ENCODE results near the gene CACNA2D3. TPM values are rescaled to one million over a fixed set of nuclear protein-coding genes. Genes with fewer than 3 reads are reported as not detected.
"Not testable (repeated sequence)": the region's sequence is repeated elsewhere in the genome, so short reads cannot be mapped to it uniquely, and the experiment has no call there.

CACNA2D3 gene
- polyA plus RNA-seq, 1 donor from 2014 or later, result 26.2 TPM

GRCh38 chr3:54454806-54455205 lies 332.5 kb downstream of the CACNA2D3 start:
- H3K4me2 ChIP-seq (ENCODE audit: low read length), result no peak overlapping the region
- H3K27me3 ChIP-seq (ENCODE audit: insufficient read depth, low read depth, low read length), result no peaks in the 10 kb centered on the region
- TF ChIP-seq SMC3 (conservative IDR thresholded peaks at IDR 0.05; ENCODE audit: poor library complexity), result no peak
- no peak for TF ChIP-seq RAD21 (conservative IDR thresholded peaks at IDR 0.05)
- TF ChIP-seq, protein P1, sequence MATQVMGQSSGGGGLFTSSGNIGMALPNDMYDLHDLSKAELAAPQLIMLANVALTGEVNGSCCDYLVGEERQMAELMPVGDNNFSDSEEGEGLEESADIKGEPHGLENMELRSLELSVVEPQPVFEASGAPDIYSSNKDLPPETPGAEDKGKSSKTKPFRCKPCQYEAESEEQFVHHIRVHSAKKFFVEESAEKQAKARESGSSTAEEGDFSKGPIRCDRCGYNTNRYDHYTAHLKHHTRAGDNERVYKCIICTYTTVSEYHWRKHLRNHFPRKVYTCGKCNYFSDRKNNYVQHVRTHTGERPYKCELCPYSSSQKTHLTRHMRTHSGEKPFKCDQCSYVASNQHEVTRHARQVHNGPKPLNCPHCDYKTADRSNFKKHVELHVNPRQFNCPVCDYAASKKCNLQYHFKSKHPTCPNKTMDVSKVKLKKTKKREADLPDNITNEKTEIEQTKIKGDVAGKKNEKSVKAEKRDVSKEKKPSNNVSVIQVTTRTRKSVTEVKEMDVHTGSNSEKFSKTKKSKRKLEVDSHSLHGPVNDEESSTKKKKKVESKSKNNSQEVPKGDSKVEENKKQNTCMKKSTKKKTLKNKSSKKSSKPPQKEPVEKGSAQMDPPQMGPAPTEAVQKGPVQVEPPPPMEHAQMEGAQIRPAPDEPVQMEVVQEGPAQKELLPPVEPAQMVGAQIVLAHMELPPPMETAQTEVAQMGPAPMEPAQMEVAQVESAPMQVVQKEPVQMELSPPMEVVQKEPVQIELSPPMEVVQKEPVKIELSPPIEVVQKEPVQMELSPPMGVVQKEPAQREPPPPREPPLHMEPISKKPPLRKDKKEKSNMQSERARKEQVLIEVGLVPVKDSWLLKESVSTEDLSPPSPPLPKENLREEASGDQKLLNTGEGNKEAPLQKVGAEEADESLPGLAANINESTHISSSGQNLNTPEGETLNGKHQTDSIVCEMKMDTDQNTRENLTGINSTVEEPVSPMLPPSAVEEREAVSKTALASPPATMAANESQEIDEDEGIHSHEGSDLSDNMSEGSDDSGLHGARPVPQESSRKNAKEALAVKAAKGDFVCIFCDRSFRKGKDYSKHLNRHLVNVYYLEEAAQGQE (IDR thresholded peaks at IDR 0.05; ENCODE audit: borderline replicate concordance), result no peak
- no peak for TF ChIP-seq MXI1 (conservative IDR thresholded peaks at IDR 0.05; ENCODE audit: poor library complexity, severe bottlenecking)
- TF ChIP-seq TAF1 (IDR thresholded peaks at IDR 0.05; ENCODE audit: low read depth), result no peak
- TF ChIP-seq EZH2 (IDR thresholded peaks at IDR 0.05; ENCODE audit: borderline replicate concordance, insufficient read depth, low read length, poor library complexity, severe bottlenecking), result no peak
- TF ChIP-seq POLR2AphosphoS5 (IDR thresholded peaks at IDR 0.05), result no peak
- TF ChIP-seq, protein P2, sequence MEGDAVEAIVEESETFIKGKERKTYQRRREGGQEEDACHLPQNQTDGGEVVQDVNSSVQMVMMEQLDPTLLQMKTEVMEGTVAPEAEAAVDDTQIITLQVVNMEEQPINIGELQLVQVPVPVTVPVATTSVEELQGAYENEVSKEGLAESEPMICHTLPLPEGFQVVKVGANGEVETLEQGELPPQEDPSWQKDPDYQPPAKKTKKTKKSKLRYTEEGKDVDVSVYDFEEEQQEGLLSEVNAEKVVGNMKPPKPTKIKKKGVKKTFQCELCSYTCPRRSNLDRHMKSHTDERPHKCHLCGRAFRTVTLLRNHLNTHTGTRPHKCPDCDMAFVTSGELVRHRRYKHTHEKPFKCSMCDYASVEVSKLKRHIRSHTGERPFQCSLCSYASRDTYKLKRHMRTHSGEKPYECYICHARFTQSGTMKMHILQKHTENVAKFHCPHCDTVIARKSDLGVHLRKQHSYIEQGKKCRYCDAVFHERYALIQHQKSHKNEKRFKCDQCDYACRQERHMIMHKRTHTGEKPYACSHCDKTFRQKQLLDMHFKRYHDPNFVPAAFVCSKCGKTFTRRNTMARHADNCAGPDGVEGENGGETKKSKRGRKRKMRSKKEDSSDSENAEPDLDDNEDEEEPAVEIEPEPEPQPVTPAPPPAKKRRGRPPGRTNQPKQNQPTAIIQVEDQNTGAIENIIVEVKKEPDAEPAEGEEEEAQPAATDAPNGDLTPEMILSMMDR (IDR thresholded peaks at IDR 0.05; ENCODE audit: poor library complexity, severe bottlenecking), result no peak
- TF ChIP-seq EP300 (conservative IDR thresholded peaks at IDR 0.05; ENCODE audit: poor library complexity, severe bottlenecking), result no peak

GRCh38 chr3:54458357-54458756 lies 336.0 kb downstream of the CACNA2D3 start:
- Histone ChIP-seq H3F3A (ENCODE audit: insufficient read depth, low read length, poor library complexity, severe bottlenecking) (no peaks in the 10 kb centered on the region), H3K9me3 (ENCODE audit: low read length) (no peaks in the 10 kb centered on the region), H4K20me1 (ENCODE audit: insufficient read depth) (no peaks in the 10 kb centered on the region), H3K9ac (ENCODE audit: low read length) (no peak overlapping the region), H3K79me2 (replicated peaks; ENCODE audit: insufficient read depth, low read length) (no peaks in the 10 kb centered on the region), H3K36me3 (ENCODE audit: insufficient read depth, low read length) (no peaks in the 10 kb centered on the region), H3K4me3 (ENCODE audit: low read length) (no peak overlapping the region), H3K9me2 (ENCODE audit: insufficient read depth, low read length) (no peaks in the 10 kb centered on the region), H3K4me2 (ENCODE audit: low read length) (no peak overlapping the region), H2AFZ (ENCODE audit: low read depth, low read length) (no peak overlapping the region), H3K27me3 (ENCODE audit: insufficient read depth, low read depth, low read length) (no peaks in the 10 kb centered on the region), H3K27ac (ENCODE audit: low read length) (no peak overlapping the region)
- no peak for TF ChIP-seq EP300 (conservative IDR thresholded peaks at IDR 0.05; ENCODE audit: poor library complexity, severe bottlenecking)
- TF ChIP-seq TAF1 (IDR thresholded peaks at IDR 0.05; ENCODE audit: low read depth), result no peak
- TF ChIP-seq POLR2AphosphoS5 (IDR thresholded peaks at IDR 0.05), result no peak
- TF ChIP-seq RAD21 (conservative IDR thresholded peaks at IDR 0.05), result no peak
- no peak for TF ChIP-seq SMC3 (conservative IDR thresholded peaks at IDR 0.05; ENCODE audit: poor library complexity)
- TF ChIP-seq, protein P2 (IDR thresholded peaks at IDR 0.05; ENCODE audit: poor library complexity, severe bottlenecking), result no peak
- TF ChIP-seq EZH2 (IDR thresholded peaks at IDR 0.05; ENCODE audit: borderline replicate concordance, insufficient read depth, low read length, poor library complexity, severe bottlenecking), result no peak
- TF ChIP-seq MXI1 (conservative IDR thresholded peaks at IDR 0.05; ENCODE audit: poor library complexity, severe bottlenecking), result no peak
- TF ChIP-seq, protein P1 (IDR thresholded peaks at IDR 0.05; ENCODE audit: borderline replicate concordance), result no peak

More at GRCh38 chr3:54454806-54455205, 332.5 kb downstream of the CACNA2D3 start:
- H3K27ac ChIP-seq (ENCODE audit: low read length), result no peak overlapping the region
- H3K36me3 ChIP-seq (ENCODE audit: insufficient read depth, low read length), result no peaks in the 10 kb centered on the region
- no peaks in the 10 kb centered on the region for H3F3A ChIP-seq (ENCODE audit: insufficient read depth, low read length, poor library complexity, severe bottlenecking)
- no peaks in the 10 kb centered on the region for H3K9me2 ChIP-seq (ENCODE audit: insufficient read depth, low read length)
- H3K9ac ChIP-seq (ENCODE audit: low read length), result no peak overlapping the region
- no peaks in the 10 kb centered on the region for H4K20me1 ChIP-seq (ENCODE audit: insufficient read depth)
- no peaks in the 10 kb centered on the region for H3K9me3 ChIP-seq (ENCODE audit: low read length)
- H3K79me2 ChIP-seq (replicated peaks; ENCODE audit: insufficient read depth, low read length), result no peaks in the 10 kb centered on the region
- H2AFZ ChIP-seq (ENCODE audit: low read depth, low read length), result no peak overlapping the region
- H3K4me3 ChIP-seq (ENCODE audit: low read length), result no peak overlapping the region

DNA sequence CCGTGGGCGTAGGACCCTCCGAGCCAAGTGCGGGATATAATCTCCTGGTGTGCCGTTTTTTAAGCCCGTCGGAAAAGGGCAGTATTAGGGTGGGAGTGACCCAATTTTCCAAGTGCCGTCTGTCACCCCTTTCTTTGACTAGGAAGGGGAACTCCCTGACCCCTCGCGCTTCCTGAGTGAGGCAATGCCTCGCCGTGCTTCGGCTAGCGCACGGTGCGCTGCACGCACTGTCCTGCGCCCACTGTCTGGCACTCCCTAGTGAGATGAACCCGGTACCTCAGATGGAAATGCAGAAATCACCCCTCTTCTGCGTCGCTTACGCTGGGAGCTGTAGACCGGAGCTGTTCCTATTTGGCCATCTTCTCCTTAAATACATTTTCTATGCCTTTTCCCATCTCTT lies 342.2 kb downstream of the CACNA2D3 start:
- H3K27me3 ChIP-seq (ENCODE audit: insufficient read depth, low read depth, low read length); H4K20me1 ChIP-seq (ENCODE audit: insufficient read depth); H3K36me3 ChIP-seq (ENCODE audit: insufficient read depth, low read length): not testable (repeated sequence)

More for the DNA sequence above, 342.2 kb downstream of the CACNA2D3 start:
- H3F3A ChIP-seq (ENCODE audit: insufficient read depth, low read length, poor library complexity, severe bottlenecking); H3K4me3 ChIP-seq (ENCODE audit: low read length); H3K9me2 ChIP-seq (ENCODE audit: insufficient read depth, low read length); H3K4me2 ChIP-seq (ENCODE audit: low read length); H3K9me3 ChIP-seq (ENCODE audit: low read length); H3K79me2 ChIP-seq (replicated peaks; ENCODE audit: insufficient read depth, low read length); H3K27ac ChIP-seq (ENCODE audit: low read length); H3K9ac ChIP-seq (ENCODE audit: low read length); H2AFZ ChIP-seq (ENCODE audit: low read depth, low read length): not testable (repeated sequence)

All from neural cell (in vitro differentiated cells).